Activated naive CD4-positive, alpha-beta T cell (primary cell): ENCODE data around the gene MCF2L2.
"Not testable (repeated sequence)": the region's sequence is repeated elsewhere in the genome, so short reads cannot be mapped to it uniquely, and the experiment has no call there.

ENCODE experiments used
- DNase-seq, 4 experiments: peaks; one replicate each; lab custom pipeline; 2025; lab: John Stamatoyannopoulos, UW

The MCF2L2 gene

DNA sequence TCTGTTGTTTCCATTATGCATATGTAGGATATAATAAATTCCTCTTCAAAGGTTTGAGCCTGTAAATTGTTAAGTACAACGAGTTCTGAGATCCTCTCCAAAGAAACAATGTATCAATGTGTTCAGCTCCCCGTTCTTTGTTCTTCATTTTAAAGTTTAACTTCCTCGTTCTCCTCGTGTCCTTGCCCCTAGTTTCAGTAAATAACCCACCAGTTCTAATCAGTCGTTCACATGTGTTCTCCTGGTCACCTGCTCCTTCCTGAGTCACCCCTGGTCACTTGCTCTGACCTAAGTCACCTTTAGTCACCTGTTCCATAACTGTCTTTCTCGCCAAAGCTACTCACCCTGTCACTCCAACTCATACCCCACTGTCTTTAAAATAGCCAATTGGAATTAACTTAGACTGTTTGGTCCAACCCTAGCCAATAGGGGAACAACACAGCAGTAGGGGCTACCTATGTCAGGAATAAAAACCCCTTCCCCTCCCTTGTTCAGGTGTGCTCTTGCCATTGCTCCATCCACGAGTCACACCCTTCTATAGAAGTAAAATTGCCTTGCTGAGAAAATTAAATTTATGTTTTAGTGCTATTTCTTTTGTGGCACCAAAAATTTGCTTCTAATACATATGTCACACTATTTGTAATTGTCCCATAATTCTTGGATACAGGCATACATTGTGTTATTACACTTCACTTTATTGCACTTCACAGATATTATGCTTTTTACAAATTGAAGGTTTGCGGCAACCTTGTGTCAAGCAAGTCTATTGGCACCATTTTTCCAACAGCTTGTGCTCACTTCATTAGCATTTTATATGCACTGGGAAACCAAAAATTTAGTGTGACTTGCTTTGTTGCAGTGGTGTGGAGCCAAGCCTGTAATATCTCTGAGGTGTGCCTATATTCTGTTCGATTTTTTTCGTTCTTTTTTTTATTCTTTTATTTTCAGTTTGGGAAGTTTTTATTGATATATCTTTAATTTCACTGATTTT, 15.3 kb upstream of the MCF2L2 start:
- no peak for DNase-seq

DNA sequence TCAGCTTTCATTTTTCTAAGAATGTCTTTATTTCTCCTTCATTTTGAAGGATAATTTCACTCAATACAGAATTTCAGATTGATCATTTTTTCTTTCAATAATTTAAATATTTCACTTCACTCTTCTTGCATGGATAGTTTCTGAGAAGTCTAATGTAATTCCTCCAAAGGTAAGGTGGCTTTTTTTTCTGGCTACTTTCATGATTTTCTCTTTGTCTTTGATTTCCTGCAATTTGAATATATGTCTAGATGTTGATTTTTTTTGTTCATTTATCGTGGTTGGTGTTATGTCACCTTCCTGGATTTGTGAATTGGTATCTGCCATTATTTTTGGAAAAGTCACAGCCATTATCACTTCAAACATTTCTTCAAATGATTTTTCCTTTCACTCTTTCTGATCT, 14.6 kb upstream of the MCF2L2 start:
- no peak for DNase-seq

GRCh38 chr3:183440521-183440920, 12.1 kb upstream of the MCF2L2 start:
- not testable (repeated sequence) for DNase-seq

DNA sequence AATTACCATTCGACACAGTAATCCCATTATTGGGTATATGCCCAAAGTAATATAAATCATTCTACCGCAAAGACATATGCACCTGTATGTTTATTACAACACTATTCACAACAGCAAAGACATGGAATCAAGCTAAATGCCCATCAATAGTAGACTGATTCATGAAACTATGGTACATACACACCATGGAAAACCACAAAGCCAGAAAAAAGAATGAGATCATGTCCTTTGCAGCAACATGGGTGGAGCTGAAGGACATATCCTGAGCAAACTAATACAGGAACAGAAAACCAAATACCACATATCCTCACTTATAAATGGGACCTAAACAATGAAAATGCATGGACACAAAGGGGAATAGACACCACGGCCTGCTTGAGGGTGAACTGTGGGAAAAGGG, 11.1 kb upstream of the MCF2L2 start:
- no peak for DNase-seq

- DNase-seq, result no peak
Measured at GRCh38 chr3:183438735-183439134, 10.3 kb upstream of the MCF2L2 start.

DNA sequence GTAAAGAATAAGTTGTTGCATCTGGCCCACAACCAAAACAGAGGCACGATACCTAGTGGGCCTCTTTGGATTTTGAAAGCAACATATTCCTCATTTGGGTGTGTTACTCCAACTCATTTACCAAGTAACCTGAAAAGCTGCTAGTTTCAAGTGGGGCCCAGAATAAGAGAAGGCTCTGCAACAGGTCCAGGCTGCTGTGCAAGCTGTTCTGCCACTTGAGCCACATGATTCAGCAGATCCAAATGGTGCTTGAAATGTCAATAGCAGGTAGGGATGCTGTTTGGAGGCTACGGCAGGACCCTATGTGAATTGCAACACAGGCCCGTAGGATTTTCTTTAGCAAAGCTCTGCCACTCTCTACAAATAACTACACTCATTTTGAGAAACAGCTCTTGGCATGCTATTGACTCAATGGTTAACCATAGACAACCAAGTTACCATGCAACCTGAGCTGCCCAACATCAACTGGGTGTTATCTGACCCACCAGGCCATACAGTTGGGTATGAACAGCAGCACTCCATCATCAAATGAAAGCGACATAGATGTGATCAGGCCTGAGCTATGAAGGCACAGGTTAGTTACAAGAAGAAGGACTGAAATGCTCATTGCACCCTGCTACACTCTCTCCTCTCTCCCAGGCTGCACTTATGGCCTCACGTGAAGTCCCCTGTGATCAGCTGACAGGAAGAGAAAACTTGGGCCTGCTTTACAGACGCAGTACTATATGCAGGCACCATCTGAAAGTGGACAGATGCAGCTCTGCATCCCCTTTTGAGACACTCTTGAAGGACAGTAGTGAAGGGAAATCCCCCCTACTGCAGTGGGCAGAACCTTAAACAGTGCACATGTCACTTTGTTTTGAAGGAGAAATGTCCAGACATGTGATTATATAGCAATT, 9.5 kb upstream of the MCF2L2 start:
- no peak for DNase-seq

GRCh38 chr3:183437061-183437460, 8.6 kb upstream of the MCF2L2 start:
- no peak for DNase-seq

GRCh38 chr3:183435661-183436060, 7.2 kb upstream of the MCF2L2 start:
- DNase-seq, result no peak

- DNase-seq, result no peak
Measured at GRCh38 chr3:183434992-183435391, 6.6 kb upstream of the MCF2L2 start.

DNA sequence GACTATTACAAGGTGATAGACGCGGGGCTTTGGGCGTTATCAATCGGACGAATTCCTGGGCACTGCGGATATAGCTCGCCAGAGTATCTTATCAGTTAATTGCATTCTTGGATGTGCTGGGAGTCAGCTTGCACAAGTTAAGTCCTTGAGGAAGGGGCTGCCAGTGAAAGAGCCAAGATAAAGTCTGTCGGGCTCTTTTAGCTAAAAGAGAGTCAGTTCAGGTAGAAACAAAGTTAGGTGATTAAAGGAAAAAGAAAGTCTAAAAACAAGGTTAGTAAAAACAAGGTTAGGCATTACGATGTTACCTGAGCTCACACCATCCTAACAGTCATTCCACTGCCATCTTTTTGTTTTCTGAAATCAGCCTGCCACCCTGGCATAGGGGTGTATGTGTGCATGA, 6.1 kb upstream of the MCF2L2 start:
- no peak for DNase-seq

GRCh38 chr3:183430325-183430957, 2.0 kb upstream of the MCF2L2 start:
- DNase-seq, result no peak

DNA sequence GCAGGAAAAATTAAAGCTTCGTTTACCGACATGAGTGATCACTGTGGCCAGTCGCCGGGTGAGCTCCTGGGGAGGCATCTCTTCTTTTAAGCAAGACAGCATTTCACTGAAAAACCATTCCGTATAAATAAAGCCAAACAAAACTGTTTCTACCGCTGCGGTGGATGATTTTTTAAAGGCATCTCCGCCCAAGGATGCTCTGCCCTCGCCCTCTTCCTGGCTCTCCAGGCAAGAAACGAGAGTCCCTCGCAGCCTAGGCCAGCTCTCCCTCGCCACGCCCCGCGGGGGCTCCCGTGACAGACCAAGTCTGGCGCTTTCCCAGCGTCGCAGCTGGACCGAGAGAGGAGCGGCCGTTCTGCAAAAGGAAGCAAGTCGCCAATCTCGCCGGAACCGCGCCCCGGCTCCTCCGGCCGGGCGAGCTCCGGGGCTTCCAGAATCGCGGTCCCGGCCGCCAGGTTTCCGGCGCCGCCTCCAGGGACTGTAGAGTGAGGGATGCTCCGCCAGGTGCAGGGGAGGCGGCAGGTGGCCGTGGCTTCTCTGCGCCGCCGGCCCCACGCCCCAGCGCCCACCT, 458 bp downstream of the MCF2L2 start:
- DNase-seq, result no peak

DNA sequence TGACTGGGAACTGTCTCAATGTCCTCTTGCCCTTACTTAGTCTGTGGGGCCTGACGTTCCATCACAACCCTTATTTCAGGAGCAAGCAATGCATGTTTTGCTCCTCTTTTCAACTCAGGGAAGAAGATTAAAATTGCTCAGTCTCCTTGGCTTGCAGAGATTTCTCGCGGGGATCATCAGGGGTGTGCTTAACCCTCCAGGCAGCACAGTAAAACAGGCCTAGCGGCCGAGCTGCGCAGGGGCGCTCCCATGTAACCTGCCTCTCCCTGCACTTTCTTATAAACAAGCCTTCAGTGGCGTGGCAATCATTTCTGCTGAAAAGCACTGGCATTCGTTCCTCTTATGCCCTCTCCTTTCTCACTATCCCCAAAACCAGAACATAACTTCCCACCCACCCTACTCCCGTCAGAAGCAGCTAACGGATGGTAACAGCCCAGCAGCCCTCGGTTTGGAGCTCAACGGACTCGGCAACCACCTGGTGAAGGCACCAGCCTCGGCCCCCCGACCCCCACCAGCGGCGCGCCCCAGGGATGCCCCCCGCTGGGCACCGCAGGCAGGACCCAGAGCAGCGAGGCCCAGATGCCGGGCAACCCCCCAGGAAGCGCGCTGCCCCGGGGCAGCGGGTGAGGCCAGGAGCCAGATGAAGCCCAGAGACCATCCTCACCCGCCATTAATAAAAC, 1.1 kb downstream of the MCF2L2 start:
- no peak for DNase-seq

- DNase-seq, result not testable (repeated sequence)
Measured at GRCh38 chr3:183418807-183419206, 9.6 kb downstream of the MCF2L2 start.

DNA sequence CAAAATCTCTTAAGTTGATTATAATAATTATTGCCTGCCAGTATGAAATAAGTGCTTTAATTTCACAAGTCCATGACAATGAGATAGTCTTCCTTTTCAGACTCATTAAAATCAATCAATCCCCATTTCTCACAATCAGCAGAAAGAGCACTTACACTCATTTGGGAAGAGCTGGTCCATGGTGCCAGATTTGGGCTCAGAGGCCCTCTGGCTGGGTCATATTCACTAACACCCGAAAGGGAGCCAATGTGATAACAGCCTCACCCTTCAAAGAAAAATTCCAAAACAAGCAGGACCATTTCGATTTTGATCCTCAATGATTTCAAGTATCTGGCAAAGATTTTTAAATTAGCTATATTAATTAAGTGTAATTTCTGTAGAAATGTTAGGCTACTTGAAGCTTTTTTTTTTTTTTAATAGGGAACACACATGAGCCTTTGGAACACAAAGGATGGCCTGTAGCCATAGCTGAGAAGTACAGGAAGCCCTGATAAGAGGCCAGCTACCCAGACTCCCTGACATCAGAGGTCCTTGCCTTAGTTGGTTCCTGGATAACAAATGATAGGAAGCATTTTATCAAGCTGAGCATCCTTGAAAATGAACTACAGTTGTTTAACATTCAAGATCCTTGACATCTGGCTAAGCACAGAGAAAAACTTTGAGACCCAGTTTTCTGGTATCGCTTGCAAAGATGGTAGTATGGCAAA, 17.1 kb downstream of the MCF2L2 start:
- no peak for DNase-seq

GRCh38 chr3:183410759-183411158, 17.7 kb downstream of the MCF2L2 start:
- DNase-seq, result no peak

- no peak for DNase-seq
Measured at GRCh38 chr3:183410280-183410679, 18.1 kb downstream of the MCF2L2 start.

DNA sequence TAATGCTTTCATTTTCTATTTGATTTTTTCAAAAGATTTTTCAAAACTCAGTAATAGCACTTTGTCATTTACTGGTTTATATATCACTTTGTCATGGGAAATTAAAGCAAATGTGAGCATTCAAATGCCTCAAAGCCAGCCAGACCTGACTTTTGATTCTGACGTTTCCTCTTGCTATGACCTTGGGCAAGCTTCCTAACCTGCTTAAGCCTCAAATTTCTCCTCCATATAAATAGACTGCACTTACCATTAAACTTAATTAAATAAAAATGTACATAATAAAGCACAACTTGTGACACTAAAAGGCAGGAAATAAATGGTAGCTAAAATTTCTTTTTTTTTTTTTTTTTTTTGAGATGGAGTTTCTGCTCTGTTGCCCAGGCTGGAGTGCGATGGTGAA, 19.2 kb downstream of the MCF2L2 start:
- no peak for DNase-seq

DNA sequence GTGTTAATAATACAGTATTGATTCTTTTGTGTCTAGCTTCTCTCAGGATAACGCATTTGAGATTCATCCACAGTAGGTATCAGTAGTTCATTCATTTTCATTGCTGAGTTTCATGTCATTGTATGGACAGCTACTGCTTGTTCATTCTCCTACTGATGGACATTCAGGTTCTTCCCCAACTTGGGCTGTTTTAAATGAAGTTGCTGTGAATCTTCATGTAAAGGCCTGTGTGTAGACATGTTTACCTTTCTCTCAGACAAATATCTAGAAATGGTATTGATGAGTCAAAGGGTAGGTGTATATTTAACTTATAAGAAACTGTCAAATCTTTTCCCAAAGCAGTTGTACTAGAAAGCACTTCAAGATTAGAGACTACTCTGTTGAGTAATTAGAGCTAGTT, 26.7 kb downstream of the MCF2L2 start:
- DNase-seq, result no peak

GRCh38 chr3:183400352-183400751, 28.1 kb downstream of the MCF2L2 start:
- DNase-seq, result no peak
